PC-3 (cell line): ENCODE measurements around the gene CAPSL.

Experiments used
- CTCF ChIP-seq: fragments of 300-600 bp; sonication (generic); conservative IDR thresholded peaks from 2 replicates; pipeline ENCODE4 v1.5.1; 2017; ENCODE audit warnings: antibody characterized with exemption, low read depth, mild to moderate bottlenecking, low read length
- EZH2 ChIP-seq: fragments of 300-600 bp; sonication (generic); IDR thresholded peaks from one replicate; pipeline ENCODE4 v1.6.1; 2017; ENCODE audit warnings: antibody characterized with exemption, mild to moderate bottlenecking, low read length; ENCODE audit not compliant: unreplicated experiment

- TF ChIP-seq CTCF = no peak
- no peak for TF ChIP-seq EZH2
Measured at GRCh38 chr5:35890021-35891020, 48.1 kb downstream of the CAPSL start.
